22Rv1 (cell line): Measurements from ENCODE around the gene ATXN1.

Experiments used
- H3K27ac ChIP-seq: fragments of 450-650 bp; 2 replicates; pipeline ENCODE4 v1.5.1; 2017
- ZFX ChIP-seq: fragments of 450-650 bp; IDR thresholded peaks from 2 replicates; pipeline ENCODE4 v1.6.1; 2017; ENCODE audit warnings: antibody characterized with exemption, borderline replicate concordance
- TF ChIP-seq, protein P1 (sequence below): fragments of 450-650 bp; IDR thresholded peaks from 2 replicates; pipeline ENCODE4 v1.5.1; 2017; ENCODE audit warnings: mild to moderate bottlenecking

Gene ATXN1

GRCh38 chr6:16760516-16761470 is at the start of gene ATXN1:
TSS of gene ATXN1 (minus strand) at chr6:16761460.
- peak within 1 kb of the TSS; percentile 92 for H3K27ac ChIP-seq
- TF ChIP-seq, protein P1, sequence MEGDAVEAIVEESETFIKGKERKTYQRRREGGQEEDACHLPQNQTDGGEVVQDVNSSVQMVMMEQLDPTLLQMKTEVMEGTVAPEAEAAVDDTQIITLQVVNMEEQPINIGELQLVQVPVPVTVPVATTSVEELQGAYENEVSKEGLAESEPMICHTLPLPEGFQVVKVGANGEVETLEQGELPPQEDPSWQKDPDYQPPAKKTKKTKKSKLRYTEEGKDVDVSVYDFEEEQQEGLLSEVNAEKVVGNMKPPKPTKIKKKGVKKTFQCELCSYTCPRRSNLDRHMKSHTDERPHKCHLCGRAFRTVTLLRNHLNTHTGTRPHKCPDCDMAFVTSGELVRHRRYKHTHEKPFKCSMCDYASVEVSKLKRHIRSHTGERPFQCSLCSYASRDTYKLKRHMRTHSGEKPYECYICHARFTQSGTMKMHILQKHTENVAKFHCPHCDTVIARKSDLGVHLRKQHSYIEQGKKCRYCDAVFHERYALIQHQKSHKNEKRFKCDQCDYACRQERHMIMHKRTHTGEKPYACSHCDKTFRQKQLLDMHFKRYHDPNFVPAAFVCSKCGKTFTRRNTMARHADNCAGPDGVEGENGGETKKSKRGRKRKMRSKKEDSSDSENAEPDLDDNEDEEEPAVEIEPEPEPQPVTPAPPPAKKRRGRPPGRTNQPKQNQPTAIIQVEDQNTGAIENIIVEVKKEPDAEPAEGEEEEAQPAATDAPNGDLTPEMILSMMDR = no peak
- no peak for TF ChIP-seq ZFX

GRCh38 chr6:16810411-16810810 is 49.2 kb upstream of the ATXN1 start:
- no peak overlapping the region for H3K27ac ChIP-seq
- TF ChIP-seq ZFX = no peak
- TF ChIP-seq, protein P1 = no peak

DNA sequence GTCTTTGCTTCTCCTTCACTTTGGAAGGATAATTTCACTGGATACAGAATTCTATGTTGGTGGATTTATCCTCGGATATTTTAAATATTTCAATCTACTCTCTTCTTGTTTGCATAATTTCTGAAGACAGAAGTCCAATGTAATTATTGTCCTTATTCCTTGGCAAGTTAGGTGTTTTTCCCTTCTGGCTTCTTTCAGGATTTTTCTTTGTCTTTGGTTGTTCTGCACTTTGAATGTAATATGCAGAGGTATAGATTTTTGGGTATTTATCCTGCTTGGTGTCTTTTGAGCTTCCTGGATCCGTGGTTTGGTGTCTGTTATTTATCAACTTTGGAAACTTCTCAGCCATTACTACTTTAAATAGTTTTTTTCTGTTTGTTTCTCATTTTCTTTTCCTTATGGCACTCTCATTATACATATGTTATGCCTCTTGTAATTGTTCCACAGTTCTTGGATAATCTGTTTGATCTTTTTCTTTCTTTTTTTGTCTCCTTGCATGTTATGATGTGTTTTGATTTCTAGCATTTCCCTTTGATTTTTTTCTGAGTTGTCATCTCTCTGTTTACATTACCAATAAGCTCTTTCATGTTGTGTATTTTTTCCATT is 48.6 kb upstream of the ATXN1 start:
- no peak overlapping the region for H3K27ac ChIP-seq
- no peak for TF ChIP-seq ZFX
- TF ChIP-seq, protein P1 = no peak

- no peak for TF ChIP-seq ZFX
- TF ChIP-seq, protein P1 = no peak
Measured at GRCh38 chr6:16807956-16808355, 46.7 kb upstream of the ATXN1 start.

DNA sequence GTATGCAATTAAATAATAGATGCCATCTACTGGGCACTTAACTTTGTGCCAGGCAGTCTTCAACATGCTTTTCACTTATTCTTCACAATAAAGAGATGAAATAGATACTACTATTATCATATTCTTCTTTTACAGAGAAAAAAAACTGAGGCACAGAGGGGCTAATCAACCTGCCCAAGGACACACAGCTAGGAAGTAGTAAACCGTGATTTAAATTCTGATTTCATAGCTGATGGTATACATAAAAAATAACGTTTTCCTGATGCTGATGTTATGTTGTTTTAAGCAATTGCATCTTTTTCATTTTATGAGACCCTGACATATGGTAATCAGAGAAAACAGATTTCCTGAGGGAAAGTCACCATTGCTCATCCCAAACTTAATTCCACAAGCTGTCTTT is 45.1 kb upstream of the ATXN1 start:
- no peak overlapping the region for H3K27ac ChIP-seq
- TF ChIP-seq, protein P1 = no peak
- no peak for TF ChIP-seq ZFX

More at GRCh38 chr6:16807956-16808355, 46.7 kb upstream of the ATXN1 start:
- no peak overlapping the region for H3K27ac ChIP-seq

- no peak overlapping the region for H3K27ac ChIP-seq
Measured at GRCh38 chr6:16805243-16805950, 44.1 kb upstream of the ATXN1 start.

More at GRCh38 chr6:16805243-16805950, 44.1 kb upstream of the ATXN1 start:
- no peak for TF ChIP-seq ZFX
- TF ChIP-seq, protein P1 = no peak
